Endothelial cell (in vitro differentiated cells): ENCODE data around the gene RCOR3. TPM values are rescaled to one million over a fixed set of nuclear protein-coding genes. Genes with fewer than 3 reads are reported as not detected.

Source experiments
- DNase-seq: peaks from one replicate; pipeline ENCODE4 v3.0.0; 2021; ENCODE audit warnings: low spot score
- H3K27ac Mint-ChIP-seq: one replicate; pipeline ENCODE4 v1.8.0; 2021; ENCODE audit warnings: mixed read lengths, inconsistent platforms; ENCODE audit not compliant: unreplicated experiment
- H3K27me3 Mint-ChIP-seq: one replicate; pipeline ENCODE4 v1.8.0; 2021; ENCODE audit warnings: mild to moderate bottlenecking, moderate library complexity, mixed read lengths, inconsistent platforms; ENCODE audit not compliant: unreplicated experiment
- H3K36me3 Mint-ChIP-seq: one replicate; pipeline ENCODE4 v1.8.0; 2021; ENCODE audit warnings: mild to moderate bottlenecking, low read depth, mixed read lengths, inconsistent platforms; ENCODE audit not compliant: unreplicated experiment
- H3K4me1 Mint-ChIP-seq: one replicate; pipeline ENCODE4 v1.8.0; 2021; ENCODE audit warnings: mild to moderate bottlenecking, mixed read lengths, inconsistent platforms; ENCODE audit not compliant: unreplicated experiment
- H3K4me3 Mint-ChIP-seq: one replicate; pipeline ENCODE4 v1.8.0; 2021; ENCODE audit warnings: mild to moderate bottlenecking, mixed read lengths, inconsistent platforms; ENCODE audit not compliant: unreplicated experiment
- H3K9me3 Mint-ChIP-seq: one replicate; pipeline ENCODE4 v1.8.0; 2021; ENCODE audit warnings: mixed read lengths, inconsistent platforms; ENCODE audit not compliant: unreplicated experiment
- CTCF ChIP-seq: fragments of 200-600 bp; sonication (generic); IDR thresholded peaks from one replicate; pipeline ENCODE4 v1.5.0; 2021; ENCODE audit warnings: antibody characterized with exemption; ENCODE audit not compliant: unreplicated experiment
- total RNA-seq: library from RNA; stranded (reverse); fragmentation: NEBNext Ultra II Directional; extraction: Animal tissue kit (Norgen Biotek cat#: 25700); gene quantifications from one replicate; pipeline ENCODE4 v1.2.1, GENCODE V29; 2021; ENCODE audit not compliant: unreplicated experiment

Gene RCOR3
- total RNA-seq, 1 donor from 2014 or later = 39.6 TPM

GRCh38 chr1:211356723-211357407, 97.7 kb downstream of the RCOR3 start:
- peaks cover 14% of the 10 kb centered on the region for H3K36me3 Mint-ChIP-seq
- DNase-seq = no peak
- H3K4me3 Mint-ChIP-seq = no peak overlapping the region
- no peaks in the 10 kb centered on the region for H3K9me3 Mint-ChIP-seq
- TF ChIP-seq CTCF = no peak
- peaks cover 2% of the 10 kb centered on the region for H3K27me3 Mint-ChIP-seq
- no peak overlapping the region for H3K27ac Mint-ChIP-seq
- H3K4me1 Mint-ChIP-seq = peaks cover 3% of the 10 kb centered on the region

DNA sequence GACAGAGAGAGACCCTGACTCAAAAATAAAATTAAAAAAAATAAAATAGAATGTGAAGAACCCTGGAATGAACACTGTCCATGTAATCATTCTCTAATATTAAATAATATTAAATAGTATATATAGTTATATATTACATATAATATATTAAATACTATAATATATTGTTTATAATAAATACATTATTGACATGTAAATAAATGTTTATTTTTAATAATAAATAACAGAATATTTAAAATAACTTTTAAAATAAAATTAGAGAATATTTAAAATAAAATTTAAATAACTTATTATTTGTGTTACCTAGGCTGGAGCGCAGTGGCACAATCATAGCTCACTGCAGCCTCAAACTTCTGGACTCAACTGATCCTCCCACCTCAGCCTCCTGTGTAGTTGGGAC, 99.5 kb downstream of the RCOR3 start:
- H3K4me3 Mint-ChIP-seq = no peak overlapping the region
- TF ChIP-seq CTCF = no peak
- H3K27ac Mint-ChIP-seq = no peak overlapping the region
- peaks cover 7% of the 10 kb centered on the region for H3K36me3 Mint-ChIP-seq
- DNase-seq = no peak
- H3K4me1 Mint-ChIP-seq = no peaks in the 10 kb centered on the region
- H3K9me3 Mint-ChIP-seq = no peaks in the 10 kb centered on the region
- H3K27me3 Mint-ChIP-seq = peaks cover 2% of the 10 kb centered on the region

DNA sequence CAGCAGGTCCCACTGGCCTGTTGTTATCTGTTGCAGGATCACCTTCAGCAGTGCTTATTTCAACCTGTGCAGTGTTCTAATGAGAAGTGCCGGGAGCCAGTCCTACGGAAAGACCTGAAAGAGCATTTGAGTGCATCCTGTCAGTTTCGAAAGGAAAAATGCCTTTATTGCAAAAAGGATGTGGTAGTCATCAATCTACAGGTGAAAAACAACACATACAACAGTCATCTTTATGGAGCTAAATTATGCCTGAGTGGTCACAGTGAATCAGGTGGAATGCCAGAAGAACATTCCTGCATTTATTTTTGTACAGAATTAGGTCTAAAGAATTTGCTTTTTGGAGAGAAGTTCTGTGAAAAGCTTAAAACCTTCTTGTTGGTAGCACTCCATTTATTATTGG, 100.7 kb downstream of the RCOR3 start:
- Mint-ChIP-seq H3K27me3 (no peaks in the 10 kb centered on the region), H3K27ac (no peak overlapping the region), H3K4me3 (no peak overlapping the region), H3K9me3 (no peaks in the 10 kb centered on the region), H3K4me1 (no peaks in the 10 kb centered on the region), H3K36me3 (peaks cover 7% of the 10 kb centered on the region)
- TF ChIP-seq CTCF = no peak
- DNase-seq = no peak

DNA sequence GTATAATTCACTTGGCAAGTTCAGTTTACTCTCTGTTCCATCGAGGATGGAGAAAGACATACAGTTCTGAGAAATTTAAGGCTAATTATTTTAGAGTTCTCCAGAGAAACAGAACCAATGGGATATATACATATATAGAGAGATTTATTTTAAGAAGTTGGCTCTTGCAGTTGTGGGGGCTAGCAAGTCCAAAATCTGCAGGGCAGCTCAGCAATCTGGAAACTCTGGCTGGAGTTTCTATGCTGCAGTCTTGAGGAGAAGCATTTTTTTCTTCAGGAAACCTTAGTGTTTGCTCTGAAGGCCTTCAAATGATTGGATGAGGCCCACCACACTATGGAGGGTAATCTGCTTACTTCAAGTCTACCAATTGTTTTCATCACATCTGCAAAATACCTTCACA, 102.0 kb downstream of the RCOR3 start:
- no peak overlapping the region for H3K27ac Mint-ChIP-seq
- peaks cover 7% of the 10 kb centered on the region for H3K36me3 Mint-ChIP-seq
- no peaks in the 10 kb centered on the region for H3K9me3 Mint-ChIP-seq
- DNase-seq = no peak
- TF ChIP-seq CTCF = no peak
- no peaks in the 10 kb centered on the region for H3K4me1 Mint-ChIP-seq
- H3K4me3 Mint-ChIP-seq = no peak overlapping the region
- no peaks in the 10 kb centered on the region for H3K27me3 Mint-ChIP-seq

Other genes with a start within 250 kb of the RCOR3 start
- gene KCNH1, start 125.2 kb upstream of the RCOR3 start, total RNA-seq = 0.10 TPM
- 14.5 TPM for gene TRAF5, start 67.5 kb downstream of the RCOR3 start, total RNA-seq
- 0.10 TPM for gene RD3, start 232.8 kb downstream of the RCOR3 start, total RNA-seq